Measurements from ENCODE around the gene BPIFB6.

DNA sequence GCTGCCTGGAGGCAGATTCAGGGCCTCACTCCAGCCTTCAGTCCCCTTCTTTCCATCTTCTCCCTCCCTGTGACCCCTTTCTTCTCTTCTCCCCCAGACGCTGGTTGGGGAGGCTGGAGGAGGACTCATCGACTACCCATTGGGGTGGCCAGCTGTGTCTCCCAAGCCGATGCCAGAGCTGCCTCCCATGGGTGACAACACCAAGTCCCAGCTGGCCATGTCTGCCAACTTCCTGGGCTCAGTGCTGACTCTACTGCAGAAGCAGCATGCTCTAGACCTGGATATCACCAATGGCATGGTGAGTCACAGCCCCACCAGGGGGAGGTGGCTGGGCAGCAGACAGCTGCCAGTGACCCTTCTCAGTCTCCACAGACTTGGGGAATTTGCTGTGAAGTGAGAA lies 60.9 kb downstream of the BPIFB6 start:
- TF ChIP-seq, protein P1, sequence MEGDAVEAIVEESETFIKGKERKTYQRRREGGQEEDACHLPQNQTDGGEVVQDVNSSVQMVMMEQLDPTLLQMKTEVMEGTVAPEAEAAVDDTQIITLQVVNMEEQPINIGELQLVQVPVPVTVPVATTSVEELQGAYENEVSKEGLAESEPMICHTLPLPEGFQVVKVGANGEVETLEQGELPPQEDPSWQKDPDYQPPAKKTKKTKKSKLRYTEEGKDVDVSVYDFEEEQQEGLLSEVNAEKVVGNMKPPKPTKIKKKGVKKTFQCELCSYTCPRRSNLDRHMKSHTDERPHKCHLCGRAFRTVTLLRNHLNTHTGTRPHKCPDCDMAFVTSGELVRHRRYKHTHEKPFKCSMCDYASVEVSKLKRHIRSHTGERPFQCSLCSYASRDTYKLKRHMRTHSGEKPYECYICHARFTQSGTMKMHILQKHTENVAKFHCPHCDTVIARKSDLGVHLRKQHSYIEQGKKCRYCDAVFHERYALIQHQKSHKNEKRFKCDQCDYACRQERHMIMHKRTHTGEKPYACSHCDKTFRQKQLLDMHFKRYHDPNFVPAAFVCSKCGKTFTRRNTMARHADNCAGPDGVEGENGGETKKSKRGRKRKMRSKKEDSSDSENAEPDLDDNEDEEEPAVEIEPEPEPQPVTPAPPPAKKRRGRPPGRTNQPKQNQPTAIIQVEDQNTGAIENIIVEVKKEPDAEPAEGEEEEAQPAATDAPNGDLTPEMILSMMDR (IDR thresholded peaks at IDR 0.05): no peak
- no peak for TF ChIP-seq POLR2AphosphoS5 (IDR thresholded peaks at IDR 0.05; ENCODE audit: low read depth, low read length)

Data from Panc1 (cell line).